Astrocyte of the hippocampus (primary cell): ENCODE measurements around the gene DUSP1.

Source experiments
- DNase-seq: peaks from one replicate; pipeline ENCODE4 v3.0.0; 2011; ENCODE audit warnings: low read depth, low spot score

The DUSP1 gene

GRCh38 chr5:172764861-172765765, 5.9 kb downstream of the DUSP1 start:
- peak; percentile 99 for DNase-seq

- no peak for DNase-seq
Observed at GRCh38 chr5:172763120-172763464, 7.9 kb downstream of the DUSP1 start.

GRCh38 chr5:172762214-172763119, 8.5 kb downstream of the DUSP1 start:
- DNase-seq, result no peak

- DNase-seq, result no peak
Observed at GRCh38 chr5:172760959-172761358, 10.0 kb downstream of the DUSP1 start.

GRCh38 chr5:172760136-172760535, 10.9 kb downstream of the DUSP1 start:
- no peak for DNase-seq

- no peak for DNase-seq
Observed at GRCh38 chr5:172758834-172759149, 12.2 kb downstream of the DUSP1 start.

GRCh38 chr5:172758077-172758833, 12.7 kb downstream of the DUSP1 start:
- peak; percentile 92 for DNase-seq

- DNase-seq, result no peak
Observed at GRCh38 chr5:172757394-172758010, 13.5 kb downstream of the DUSP1 start.

GRCh38 chr5:172756764-172757393, 14.1 kb downstream of the DUSP1 start:
- DNase-seq, result no peak

- DNase-seq, result no peak
Observed at GRCh38 chr5:172754596-172755356, 16.2 kb downstream of the DUSP1 start.

GRCh38 chr5:172753101-172753500, 17.9 kb downstream of the DUSP1 start:
- DNase-seq, result no peak

GRCh38 chr5:172751761-172752510, 19.1 kb downstream of the DUSP1 start:
- DNase-seq, result no peak

- peak; percentile 77 for DNase-seq
Observed at GRCh38 chr5:172749881-172750633, 20.9 kb downstream of the DUSP1 start.

GRCh38 chr5:172749076-172749475, 21.9 kb downstream of the DUSP1 start:
- no peak for DNase-seq

GRCh38 chr5:172748341-172748843, 22.6 kb downstream of the DUSP1 start:
- peak; percentile 85 for DNase-seq

- DNase-seq, result no peak
Observed at GRCh38 chr5:172747471-172747870, 23.5 kb downstream of the DUSP1 start.

GRCh38 chr5:172746725-172747124, 24.3 kb downstream of the DUSP1 start:
- DNase-seq, result no peak

- no peak for DNase-seq
Observed at GRCh38 chr5:172745838-172746237, 25.2 kb downstream of the DUSP1 start.

GRCh38 chr5:172745406-172745805, 25.6 kb downstream of the DUSP1 start:
- no peak for DNase-seq
